Body of pancreas (tissue), 4 donors: ENCODE results near the gene EIF3A.

Experiments
- CTCF ChIP-seq, 7 experiments: fragments of 450-650 bp in 4 of 7; fragments of 200-600 bp in 3 of 7; sonication (generic) in 3 of 7; IDR thresholded peaks; one replicate each; pipeline ENCODE4 v1.5.1; 2016 to 2019; ENCODE audit warnings: antibody characterized with exemption in 7 of 7
- POLR2A ChIP-seq, 3 donors: fragments of 450-650 bp; IDR thresholded peaks; one replicate each; pipeline ENCODE4 v1.6.1; 2016; ENCODE audit warnings: antibody characterized with exemption in 3 of 3, mild to moderate bottlenecking in 2 of 3

DNA sequence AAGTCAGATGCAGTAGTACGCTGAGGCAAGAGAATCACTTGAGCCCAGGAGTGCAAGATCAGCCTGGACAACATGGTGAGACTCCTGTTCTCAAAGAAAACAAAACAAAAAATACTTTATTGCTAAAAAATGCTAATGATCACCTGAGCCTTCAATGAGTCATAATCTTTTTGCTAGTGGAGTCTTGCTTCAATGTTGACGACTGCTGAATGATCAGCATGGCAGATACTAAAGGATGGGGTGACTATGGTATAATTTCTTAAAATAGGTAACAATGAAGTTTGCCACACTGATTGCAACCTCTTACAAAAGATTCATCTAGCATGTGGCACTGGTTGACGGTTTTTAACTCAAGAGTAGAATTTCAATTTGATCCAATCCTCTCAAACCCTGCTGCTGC is 28.8 kb downstream of the EIF3A start:
- TF ChIP-seq CTCF (IDR thresholded peaks at IDR 0.05): no peak
- TF ChIP-seq POLR2A (IDR thresholded peaks at IDR 0.05): no peak
